Activated CD4-positive, CD25-positive, alpha-beta regulatory T cell treated with anti-CD3 and anti-CD28 coated beads, Interleukin-2, amount 50 U/mL, for 24 hours (primary cell): ENCODE measurements around the gene SPECC1.
"Not testable (repeated sequence)": the region's sequence is repeated elsewhere in the genome, so short reads cannot be mapped to it uniquely, and the experiment has no call there.

Experiments
- ATAC-seq, 2 donors: fragments of 150-1000 bp; cut with Tn5 transposase; one replicate each; pipeline ENCODE4 v1.10.0; 2021; ENCODE audit warnings: mild to moderate bottlenecking in 1 of 2, moderate library complexity in 1 of 2

Gene SPECC1, protein sequence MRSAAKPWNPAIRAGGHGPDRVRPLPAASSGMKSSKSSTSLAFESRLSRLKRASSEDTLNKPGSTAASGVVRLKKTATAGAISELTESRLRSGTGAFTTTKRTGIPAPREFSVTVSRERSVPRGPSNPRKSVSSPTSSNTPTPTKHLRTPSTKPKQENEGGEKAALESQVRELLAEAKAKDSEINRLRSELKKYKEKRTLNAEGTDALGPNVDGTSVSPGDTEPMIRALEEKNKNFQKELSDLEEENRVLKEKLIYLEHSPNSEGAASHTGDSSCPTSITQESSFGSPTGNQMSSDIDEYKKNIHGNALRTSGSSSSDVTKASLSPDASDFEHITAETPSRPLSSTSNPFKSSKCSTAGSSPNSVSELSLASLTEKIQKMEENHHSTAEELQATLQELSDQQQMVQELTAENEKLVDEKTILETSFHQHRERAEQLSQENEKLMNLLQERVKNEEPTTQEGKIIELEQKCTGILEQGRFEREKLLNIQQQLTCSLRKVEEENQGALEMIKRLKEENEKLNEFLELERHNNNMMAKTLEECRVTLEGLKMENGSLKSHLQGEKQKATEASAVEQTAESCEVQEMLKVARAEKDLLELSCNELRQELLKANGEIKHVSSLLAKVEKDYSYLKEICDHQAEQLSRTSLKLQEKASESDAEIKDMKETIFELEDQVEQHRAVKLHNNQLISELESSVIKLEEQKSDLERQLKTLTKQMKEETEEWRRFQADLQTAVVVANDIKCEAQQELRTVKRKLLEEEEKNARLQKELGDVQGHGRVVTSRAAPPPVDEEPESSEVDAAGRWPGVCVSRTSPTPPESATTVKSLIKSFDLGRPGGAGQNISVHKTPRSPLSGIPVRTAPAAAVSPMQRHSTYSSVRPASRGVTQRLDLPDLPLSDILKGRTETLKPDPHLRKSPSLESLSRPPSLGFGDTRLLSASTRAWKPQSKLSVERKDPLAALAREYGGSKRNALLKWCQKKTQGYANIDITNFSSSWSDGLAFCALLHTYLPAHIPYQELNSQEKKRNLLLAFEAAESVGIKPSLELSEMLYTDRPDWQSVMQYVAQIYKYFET

DNA sequence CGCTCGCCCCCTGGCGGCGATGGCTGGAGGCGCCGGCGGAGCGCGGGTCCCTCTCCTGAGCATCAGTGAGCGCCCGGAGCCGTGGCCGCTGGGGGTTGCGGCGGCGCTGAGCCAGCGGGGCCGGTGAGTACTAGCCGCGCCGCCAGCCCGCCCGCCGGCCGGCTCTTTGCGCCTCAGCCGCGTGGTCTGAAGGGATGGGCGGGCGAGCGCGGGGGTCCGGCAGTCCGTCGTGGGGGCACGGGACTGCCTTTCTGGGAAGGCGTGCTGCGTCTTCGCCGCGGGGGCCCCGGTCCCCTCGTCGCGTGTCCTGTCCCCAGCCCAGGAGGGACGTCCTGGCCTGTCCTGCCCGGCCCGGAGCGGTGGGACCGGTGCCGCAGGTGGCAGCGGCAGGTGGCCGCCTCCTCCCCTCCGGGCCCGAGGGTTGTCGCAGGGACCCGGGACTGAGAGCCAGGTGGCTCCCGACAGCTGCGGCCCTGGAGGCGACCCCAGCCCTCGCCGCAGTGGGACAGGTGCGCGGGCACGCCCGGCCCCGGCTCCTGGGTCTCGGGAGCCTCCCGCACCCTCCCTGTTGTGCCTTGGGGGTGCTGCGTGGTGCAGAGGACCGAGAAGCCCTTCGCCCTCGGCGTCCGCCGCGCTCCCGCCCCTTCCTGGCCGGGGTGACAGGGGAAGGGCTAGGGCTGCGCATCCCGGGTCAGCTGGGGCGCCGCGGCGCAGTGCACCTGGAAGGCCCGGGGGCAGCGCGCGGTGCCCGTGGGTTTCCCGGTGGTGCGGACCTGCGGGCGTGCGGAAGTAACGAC, at the start of gene SPECC1:
Gene SPECC1 (plus strand): TSS at position 58 of the 797 bp plus-strand sequence. CDS start 87,293 bp downstream, outside the sequence.
- peak; percentile 98 to 99 for ATAC-seq

DNA sequence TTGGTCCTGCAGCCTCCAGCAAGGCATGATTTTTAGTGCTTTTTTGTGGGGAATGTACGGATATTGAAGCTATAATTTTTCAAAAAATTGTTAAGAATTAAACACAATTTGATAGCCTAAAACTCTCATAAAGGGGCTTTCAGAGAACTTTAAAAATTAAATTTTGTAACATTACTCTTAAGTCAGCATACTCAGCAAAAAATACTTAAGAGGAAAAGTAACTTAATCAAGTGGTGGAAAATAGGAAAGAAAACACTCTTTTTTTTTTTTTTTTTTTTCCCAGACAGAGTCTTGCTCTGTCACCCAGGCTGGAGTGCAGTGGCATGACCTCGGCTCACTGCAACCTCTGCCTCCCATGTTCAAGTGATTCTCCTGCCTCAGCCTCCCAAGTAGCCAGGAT, 46.2 kb upstream of the SPECC1 start:
- ATAC-seq = not testable (repeated sequence)

DNA sequence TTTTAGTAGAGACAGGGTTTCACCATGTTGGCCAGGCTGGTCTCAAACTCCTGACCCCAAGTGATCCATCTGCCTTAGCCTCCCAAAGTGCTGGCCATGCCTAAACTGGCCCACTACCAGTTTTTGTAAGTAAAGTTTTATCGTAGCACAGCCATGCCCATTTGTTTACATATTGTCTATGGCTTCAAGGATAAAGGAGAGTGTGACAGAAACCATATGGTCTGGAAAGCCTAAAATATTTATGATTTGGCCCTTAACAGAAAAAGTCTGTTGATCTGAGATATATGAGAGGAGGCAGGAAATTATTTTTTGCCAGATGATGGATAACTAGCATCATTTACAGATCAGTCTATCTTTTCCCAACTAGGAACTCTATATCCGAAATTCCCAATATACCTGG, 36.0 kb upstream of the SPECC1 start:
- ATAC-seq = no peak

DNA sequence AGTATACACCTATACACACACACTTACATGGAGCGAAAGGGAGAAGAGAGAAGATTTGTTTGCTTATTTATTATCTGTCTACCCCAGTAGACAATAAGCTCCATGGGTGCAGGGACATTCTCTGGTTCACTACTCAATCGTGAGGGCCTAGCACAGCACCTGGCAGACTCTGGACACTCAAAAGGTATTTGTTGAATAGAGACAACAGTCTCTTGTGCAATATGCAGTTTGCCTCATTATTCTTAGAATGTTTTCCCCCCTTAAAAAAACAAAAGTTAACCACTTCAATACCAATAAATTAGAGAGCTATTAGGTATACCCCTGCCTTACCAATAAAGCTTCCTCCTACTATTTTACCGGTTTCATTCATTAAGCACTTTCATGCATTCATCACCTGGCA, 33.6 kb upstream of the SPECC1 start:
- no peak for ATAC-seq

DNA sequence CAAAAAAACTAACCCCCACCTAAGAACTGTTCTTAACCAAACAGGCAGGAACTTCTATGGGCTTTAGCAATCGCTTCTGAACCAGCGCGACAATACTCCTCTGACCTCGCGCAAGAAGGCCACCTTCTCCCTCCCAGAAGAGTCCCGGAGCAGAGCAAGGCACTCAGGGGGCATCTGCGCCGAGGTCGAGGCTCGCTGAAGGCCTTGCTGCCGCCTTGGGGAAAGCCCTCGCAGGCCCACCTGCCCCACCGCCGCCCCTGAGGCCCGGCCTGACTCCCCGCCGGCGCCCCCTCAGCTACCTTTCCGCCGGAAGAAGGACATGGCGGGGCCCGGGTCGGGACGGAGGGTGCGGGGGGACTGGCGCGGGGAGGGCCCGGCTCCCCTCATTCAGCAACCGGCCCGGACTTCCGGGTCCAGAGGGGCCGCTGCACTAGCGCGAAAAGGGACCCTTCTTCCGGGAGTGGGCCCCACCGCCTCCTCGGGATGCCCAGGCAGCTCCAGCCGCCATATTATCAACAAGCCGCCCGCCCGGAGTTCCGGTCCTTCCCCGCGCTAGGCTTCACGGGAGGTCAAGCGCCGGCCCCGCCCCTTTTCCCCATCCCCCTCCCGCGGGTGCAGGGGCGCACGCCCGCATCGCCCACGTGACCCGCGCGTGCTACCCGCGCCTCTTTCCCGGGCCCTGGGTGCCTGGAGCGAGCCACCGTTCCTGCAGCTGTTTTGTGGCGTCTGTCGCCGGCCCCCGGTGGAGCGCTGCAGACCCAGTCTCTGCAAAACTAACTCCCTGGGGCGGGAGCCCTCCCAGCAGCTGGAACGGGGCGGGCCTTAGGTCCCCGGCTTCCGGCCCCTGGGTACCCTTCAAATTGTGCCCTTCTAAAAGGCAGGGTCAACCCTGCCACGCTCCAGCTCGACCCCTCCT, 31.6 kb upstream of the SPECC1 start, which contains the start of gene AKAP10:
Gene AKAP10 (minus strand): TSS at position 536 of the 916 bp plus-strand sequence. CDS start 149 bp downstream, at position 387.
- ATAC-seq = peak; percentile 88

DNA sequence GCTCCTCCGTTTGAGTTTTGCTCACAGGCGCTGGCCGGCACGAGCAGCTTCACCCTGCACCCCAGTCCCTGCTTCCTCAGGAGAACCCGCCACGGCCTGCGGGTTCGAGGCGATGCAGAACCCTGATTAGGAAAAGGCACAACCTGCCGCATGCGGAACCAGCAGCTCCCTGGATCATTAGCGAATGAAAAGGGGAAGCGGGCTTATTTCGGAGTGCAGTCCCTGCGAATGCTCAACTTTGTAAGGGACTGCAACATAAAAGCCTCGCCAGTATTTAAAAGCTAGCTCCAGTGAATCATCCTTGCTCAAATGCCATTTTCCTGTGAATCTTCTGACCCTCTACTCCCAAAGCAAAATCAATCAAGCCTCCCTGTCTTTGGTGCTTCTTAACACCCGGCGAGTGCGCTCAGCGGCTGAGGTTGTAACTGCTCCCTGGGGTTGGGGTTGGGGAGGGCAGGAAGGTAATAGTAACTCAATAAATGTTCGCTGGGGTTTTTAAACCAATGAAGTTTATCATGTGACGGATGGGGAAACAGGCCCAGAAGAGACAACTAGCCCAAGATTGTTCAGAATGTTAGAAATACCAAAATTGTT, 30.9 kb upstream of the SPECC1 start:
- ATAC-seq = peak; percentile 9 to 17

DNA sequence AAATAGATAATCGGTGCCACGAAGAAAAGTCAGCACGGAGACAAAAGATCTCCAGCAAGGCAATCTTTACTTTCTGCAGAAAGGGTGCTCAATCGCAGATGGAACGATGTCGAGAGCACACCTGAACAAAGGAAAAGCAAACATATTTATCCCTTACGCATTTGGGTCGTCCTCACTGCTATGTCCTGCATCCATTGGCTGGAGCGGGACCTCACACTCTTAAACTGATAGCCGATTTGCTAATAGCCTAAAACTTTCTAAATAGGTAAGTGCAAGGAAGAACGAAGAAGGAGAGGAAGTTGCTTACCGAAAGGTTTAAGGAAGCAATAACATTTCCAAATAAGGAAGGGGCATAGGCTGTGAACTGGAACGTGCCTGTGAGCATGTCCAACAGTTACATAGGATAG, 30.4 kb upstream of the SPECC1 start:
- no peak for ATAC-seq

DNA sequence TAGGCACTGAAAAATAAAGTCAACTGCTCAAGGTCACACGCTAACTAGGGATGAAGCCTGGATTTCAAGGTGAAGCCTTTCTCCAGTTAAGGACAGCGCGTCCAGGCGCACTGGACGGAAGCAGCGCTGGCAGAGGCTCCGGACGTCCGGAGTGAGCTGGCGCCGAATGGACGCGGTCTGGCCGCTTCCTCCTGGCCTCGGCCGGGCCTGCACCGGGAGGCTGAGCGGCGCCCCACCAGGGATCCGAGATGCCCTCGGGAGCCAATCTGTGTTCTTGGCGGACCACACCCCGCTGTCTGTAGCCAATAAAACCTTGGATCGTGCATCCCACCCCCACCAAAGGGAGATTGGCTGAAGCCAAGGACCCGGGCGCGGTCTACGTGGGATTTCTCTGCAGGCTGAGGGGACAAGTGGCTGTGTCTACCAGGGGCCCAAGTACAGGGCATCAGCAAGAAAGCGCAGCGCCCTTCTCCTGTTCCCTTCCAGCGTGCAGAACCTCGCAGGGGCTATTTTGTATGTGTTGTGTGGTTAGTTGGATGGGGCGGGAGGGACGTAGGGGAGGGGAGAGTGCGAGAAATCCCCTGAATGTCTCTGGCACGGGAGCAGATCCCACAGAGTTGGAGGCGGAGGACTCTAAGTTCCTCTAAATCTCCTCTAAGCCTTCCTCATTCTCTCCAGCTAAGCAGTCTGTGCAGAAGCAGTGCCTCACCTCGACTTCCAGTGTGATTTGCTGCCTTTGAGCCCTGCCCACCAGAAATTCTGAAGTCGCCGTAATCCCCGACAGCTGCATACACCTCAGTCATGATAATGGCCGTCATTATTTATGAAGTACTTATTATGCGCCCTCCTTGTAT, 29.0 kb upstream of the SPECC1 start:
- no peak for ATAC-seq

DNA sequence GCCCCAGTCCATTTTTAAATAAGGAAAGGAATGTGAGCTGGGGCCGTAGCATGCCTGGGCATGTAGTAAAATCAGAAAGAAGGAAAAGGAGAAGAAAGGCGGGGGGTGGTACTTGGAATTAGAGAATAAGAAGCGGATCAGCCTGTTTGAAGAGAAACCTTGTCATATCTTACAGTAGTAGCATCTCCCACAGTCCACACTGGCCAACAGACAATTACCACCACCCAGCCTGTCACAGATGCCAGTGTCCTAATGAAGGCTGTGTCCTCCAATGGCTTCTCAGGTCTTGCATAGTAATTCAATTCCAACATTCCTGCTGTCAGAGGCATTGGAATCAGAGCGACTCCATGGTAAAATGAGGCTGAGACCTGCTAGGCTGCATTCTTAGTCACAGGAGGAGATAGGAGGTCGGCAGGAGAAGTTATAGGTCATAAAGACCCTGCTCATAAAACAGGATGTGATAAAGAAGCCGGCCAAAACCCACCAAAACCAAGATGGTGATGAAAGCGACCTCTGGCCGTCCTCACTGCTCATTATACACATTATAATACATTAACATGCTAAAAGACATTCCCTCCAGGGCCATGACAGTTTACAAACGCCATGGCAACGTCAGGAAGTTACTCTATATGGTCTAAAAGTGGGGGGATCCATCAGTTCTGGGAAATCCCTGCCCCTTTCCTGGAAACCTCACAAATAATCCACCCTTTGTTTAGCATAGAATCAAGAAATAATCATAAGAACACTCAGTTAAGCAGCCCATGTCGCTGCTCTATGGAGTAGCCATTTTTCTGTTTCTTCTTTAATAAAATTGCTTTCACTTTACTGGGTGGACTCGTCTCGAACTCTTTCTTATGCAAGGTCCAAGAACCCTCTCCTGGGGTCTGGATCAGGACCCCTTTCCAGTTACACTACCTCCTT, 22.0 kb upstream of the SPECC1 start:
- no peak for ATAC-seq

DNA sequence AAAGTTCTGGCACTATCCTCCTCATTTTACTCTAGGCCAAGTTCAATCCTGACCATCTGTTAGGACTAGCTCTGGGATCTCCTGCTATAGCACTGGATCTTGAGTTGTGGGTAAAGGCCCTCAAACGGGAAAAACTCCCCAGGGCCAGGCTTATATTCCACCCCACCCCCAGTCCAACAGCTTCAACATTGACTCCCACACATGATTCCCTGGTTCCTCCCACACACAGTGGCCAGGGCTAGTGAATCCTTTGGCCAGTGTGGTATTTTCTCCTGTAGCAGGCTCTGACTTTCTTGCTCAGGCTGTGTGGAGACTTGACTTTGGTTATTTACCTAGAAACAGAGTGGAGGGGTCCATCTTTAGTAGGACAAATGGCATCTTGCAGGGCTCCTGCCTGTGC, 21.3 kb upstream of the SPECC1 start:
- no peak for ATAC-seq

DNA sequence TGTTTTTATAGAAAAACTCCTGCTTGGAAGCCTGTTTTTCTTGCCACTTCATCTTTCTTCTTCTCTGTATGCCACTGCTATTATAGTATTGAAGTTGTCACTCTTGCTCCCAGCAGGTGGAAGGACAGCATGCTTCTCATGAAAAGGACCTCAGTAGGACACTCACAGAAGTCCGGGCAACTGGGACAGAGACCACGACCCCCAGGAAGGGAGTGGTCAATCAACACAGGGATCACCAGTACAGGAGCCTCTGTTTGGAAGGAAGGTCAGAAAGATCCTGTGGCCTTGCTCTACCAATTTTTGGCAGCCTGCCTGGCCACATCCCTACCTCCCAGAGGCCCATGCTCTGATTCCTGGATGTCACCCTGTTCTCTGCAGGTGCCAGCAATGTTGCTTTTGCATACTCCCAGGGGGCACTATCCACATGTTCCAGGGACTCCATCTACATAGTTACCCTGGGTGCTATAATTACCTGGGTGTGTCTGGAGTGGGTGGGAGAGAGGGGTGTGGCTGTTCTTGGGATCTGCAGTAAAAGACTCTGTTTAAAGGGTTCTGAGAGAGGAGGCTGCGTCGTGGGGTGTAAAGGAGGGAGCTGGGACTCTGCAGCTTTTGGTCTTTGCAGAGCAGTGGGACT, 17.8 kb upstream of the SPECC1 start:
- no peak for ATAC-seq

DNA sequence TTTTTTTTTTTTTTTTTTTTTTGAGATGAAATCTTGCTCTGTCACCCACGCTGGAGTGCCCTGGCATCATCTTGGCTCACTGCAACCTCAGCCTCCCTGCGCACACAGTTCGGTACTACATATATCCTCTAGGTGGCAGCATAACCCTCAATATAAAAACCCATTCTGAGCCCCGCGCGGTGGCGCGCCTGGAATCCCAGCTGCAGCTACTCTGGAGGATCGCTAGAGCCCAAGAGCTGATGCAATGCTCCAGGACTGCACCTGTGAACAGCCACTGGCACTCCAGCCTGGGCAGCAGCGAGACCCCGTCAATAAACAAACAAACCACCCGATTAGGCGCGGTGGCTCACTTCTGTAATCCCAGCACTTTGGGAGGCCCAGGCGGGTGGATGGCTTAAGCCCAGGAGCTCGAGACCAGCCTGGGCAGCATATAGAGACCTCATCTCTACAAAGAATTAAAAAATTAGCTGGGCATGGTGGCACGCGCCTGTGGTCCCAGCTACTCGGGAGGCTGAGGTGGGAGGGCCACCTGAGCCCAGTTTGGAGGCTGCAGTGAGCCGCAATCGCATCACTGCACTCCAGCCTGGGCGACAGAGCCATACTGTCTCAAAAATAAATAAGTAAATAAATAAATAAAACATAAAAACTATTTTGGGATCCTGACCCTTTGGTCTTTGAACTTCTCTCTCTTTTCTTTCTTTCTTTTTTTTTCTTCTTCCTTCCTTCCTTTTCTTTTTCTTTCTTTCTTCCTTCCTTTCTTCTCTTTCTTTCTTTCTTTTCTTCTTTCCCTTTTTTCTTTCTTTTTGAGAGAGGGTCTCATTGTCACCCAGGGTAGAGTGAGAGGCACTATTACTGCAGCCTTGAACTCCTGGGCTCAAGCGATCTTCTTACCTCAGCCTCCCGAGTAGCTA, 16.1 kb upstream of the SPECC1 start:
- peak; percentile 95 to 97 for ATAC-seq

DNA sequence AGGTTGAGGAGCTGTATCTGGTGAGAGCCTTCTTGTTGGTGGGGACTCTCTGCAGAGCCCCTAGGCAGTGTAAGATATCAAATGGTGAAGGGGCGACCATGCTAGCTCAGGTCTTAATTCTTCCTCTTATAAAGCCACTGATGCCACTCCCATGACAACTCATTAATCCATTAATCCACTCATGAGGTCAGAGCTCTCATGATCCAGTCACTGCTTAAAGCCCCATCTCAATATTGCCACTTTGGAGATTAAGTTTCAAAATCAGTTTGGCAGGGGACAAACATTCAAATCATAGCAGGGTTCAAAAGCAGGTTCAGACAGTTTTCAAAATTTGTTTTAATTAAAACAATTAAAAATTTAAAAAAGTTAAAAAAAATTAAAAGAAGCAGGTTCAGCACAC, 13.1 kb upstream of the SPECC1 start:
- no peak for ATAC-seq

DNA sequence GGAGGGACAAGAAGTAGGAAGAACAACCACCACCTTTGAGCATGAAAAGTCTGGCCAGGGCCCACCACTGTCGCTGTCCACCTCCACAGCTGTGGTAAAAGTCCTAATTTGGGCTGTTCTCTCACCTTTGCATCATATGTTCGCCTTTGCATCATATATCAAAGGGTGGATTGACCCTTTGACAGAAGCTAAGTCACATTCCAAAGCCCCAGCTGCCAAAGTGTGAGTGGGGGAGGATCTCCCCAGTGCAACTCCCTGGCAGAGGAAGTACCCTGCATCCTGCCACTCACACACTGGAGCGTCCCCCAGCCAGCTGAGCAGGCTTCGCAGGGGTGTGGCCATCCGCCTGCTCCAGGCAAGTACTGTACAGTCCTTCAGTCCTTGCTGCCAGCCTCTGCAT, 12.7 kb upstream of the SPECC1 start:
- ATAC-seq = no peak

DNA sequence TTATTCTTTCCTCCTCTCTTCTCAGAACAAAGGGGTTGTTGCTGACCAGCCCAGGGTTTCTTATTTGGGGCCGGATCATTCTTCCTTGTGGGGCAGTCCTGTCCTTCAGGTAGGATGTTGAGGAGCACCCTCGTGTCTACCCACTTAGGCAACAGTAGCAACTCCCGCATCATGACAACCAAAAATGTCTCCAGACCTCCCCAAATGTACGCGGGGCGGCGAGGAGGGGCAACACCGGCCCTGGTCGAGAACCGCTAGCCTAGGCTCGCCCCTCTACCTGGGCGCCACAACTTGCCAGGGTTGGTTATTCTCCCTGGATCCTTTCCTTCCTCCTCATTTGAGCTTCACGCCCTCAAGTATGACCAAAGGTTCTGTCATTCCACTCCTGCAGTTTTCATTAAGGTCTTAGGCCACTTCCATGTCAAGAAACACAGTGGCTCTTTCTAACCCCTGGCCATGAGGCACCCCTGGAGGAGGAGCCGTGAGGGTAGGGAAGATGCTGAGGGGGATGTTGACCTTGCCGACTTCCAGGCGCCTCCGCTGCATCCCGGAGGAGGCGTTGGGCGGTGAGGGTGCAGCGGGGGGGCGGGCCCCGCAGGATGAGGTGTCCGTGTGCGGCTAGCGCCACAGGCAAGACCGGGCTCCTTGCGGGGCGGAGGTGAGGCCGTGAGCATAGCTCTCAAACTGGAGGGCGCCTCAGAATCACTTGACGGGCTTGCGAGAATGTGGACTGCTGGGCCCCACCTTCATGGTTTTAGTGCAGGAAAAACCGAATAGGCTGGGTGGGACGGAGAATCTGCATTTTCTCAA, 712 bp upstream of the SPECC1 start:
- ATAC-seq = peak; percentile 33 to 34

DNA sequence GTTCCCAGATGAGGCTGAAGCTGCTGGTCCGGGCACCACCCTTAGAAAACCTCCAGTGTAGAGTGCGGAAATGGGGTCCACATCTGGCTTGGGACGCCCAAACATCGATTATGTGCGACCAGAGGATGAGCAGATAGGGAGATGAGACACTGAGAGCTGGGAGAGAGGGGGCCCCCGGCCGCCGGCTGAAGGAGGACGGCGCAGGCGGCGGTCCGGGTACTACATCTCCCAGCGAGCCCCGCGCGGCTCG, 182 bp upstream of the SPECC1 start:
- ATAC-seq = no peak
